IPS-18a (cell line): ENCODE data around the gene LCN9.
"Not testable (repeated sequence)": the region's sequence is repeated elsewhere in the genome, so short reads cannot be mapped to it uniquely, and the experiment has no call there.

ENCODE experiments used
- H3K27ac ChIP-seq: one replicate; pipeline ENCODE4 v1.5.1; 2013; ENCODE audit warnings: low read length
- H3K27me3 ChIP-seq: one replicate; pipeline ENCODE4 v1.6.1; 2013; ENCODE audit warnings: mild to moderate bottlenecking, low read length; ENCODE audit not compliant: control insufficient read depth, insufficient read depth
- H3K36me3 ChIP-seq: one replicate; pipeline ENCODE4 v1.6.1; 2013; ENCODE audit warnings: low read depth, low read length; ENCODE audit not compliant: control insufficient read depth
- H3K4me1 ChIP-seq: one replicate; pipeline ENCODE4 v1.6.1; 2013; ENCODE audit warnings: low read depth, low read length; ENCODE audit not compliant: control insufficient read depth
- H3K4me3 ChIP-seq: one replicate; pipeline ENCODE4 v1.5.1; 2013; ENCODE audit warnings: low read length
- H3K9ac ChIP-seq: one replicate; pipeline ENCODE4 v1.6.1; 2013; ENCODE audit warnings: mild to moderate bottlenecking, low read length, moderate library complexity
- H3K9me3 ChIP-seq: one replicate; pipeline ENCODE4 v1.6.1; 2013; ENCODE audit warnings: low read depth, low read length; ENCODE audit not compliant: control insufficient read depth

LCN9 gene

GRCh38 chr9:135620558-135620957 lies 42.6 kb upstream of the LCN9 start:
- H3K27ac ChIP-seq, result no peak overlapping the region
- H3K4me1 ChIP-seq, result no peaks in the 10 kb centered on the region
- no peaks in the 10 kb centered on the region for H3K9me3 ChIP-seq
- H3K9ac ChIP-seq, result no peak overlapping the region
- H3K4me3 ChIP-seq, result no peak overlapping the region
- H3K36me3 ChIP-seq, result no peaks in the 10 kb centered on the region
- H3K27me3 ChIP-seq, result no peaks in the 10 kb centered on the region

GRCh38 chr9:135622415-135623020 lies 40.6 kb upstream of the LCN9 start:
- Histone ChIP-seq H3K27me3 (no peaks in the 10 kb centered on the region), H3K27ac (no peak overlapping the region), H3K4me1 (no peaks in the 10 kb centered on the region), H3K36me3 (no peaks in the 10 kb centered on the region), H3K9ac (no peak overlapping the region), H3K4me3 (no peak overlapping the region), H3K9me3 (peaks cover 7% of the 10 kb centered on the region)

GRCh38 chr9:135624282-135624681 lies 38.8 kb upstream of the LCN9 start:
- no peaks in the 10 kb centered on the region for H3K4me1 ChIP-seq
- H3K9me3 ChIP-seq, result peaks cover 8% of the 10 kb centered on the region
- H3K9ac ChIP-seq, result no peak overlapping the region
- H3K27me3 ChIP-seq, result no peaks in the 10 kb centered on the region
- no peak overlapping the region for H3K4me3 ChIP-seq
- no peak overlapping the region for H3K27ac ChIP-seq
- no peaks in the 10 kb centered on the region for H3K36me3 ChIP-seq

- no peaks in the 10 kb centered on the region for H3K36me3 ChIP-seq
- no peak overlapping the region for H3K9ac ChIP-seq
- H3K4me1 ChIP-seq, result no peaks in the 10 kb centered on the region
- no peak overlapping the region for H3K4me3 ChIP-seq
- peaks cover 4% of the 10 kb centered on the region for H3K9me3 ChIP-seq
- no peak overlapping the region for H3K27ac ChIP-seq
- no peaks in the 10 kb centered on the region for H3K27me3 ChIP-seq
Observed at GRCh38 chr9:135632841-135633240, 30.3 kb upstream of the LCN9 start.

- not testable (repeated sequence) for H3K27ac ChIP-seq, H3K4me3 ChIP-seq, H3K4me1 ChIP-seq, H3K36me3 ChIP-seq, H3K27me3 ChIP-seq, H3K9me3 ChIP-seq, H3K9ac ChIP-seq
Observed at GRCh38 chr9:135636930-135637530, 26.1 kb upstream of the LCN9 start.

- no peaks in the 10 kb centered on the region for H3K36me3 ChIP-seq
- no peak within 1 kb of the TSS for H3K27ac ChIP-seq
- H3K4me1 ChIP-seq, result no peaks in the 10 kb centered on the region
- no peak within 1 kb of the TSS for H3K9ac ChIP-seq
- H3K27me3 ChIP-seq, result no peaks in the 10 kb centered on the region
- peaks cover 4% of the 10 kb centered on the region for H3K9me3 ChIP-seq
- no peak within 1 kb of the TSS for H3K4me3 ChIP-seq
Observed at GRCh38 chr9:135639196-135639595, 23.9 kb upstream of the LCN9 start, which contains the start of gene GLT6D1. TSS of gene GLT6D1 (minus strand) at chr9:135639540. CDS start at chr9:135639187, 353 bp downstream.

GRCh38 chr9:135641047-135641446 lies 22.1 kb upstream of the LCN9 start:
- H3K4me3 ChIP-seq, result no peak overlapping the region
- no peaks in the 10 kb centered on the region for H3K4me1 ChIP-seq
- peaks cover 16% of the 10 kb centered on the region for H3K9me3 ChIP-seq
- no peaks in the 10 kb centered on the region for H3K27me3 ChIP-seq
- H3K9ac ChIP-seq, result no peak overlapping the region
- no peaks in the 10 kb centered on the region for H3K36me3 ChIP-seq
- H3K27ac ChIP-seq, result no peak overlapping the region

GRCh38 chr9:135641745-135642144 lies 21.4 kb upstream of the LCN9 start:
- H3K4me3 ChIP-seq, result no peak overlapping the region
- H3K27ac ChIP-seq, result no peak overlapping the region
- no peak overlapping the region for H3K9ac ChIP-seq
- H3K9me3 ChIP-seq, result peaks cover 23% of the 10 kb centered on the region
- no peaks in the 10 kb centered on the region for H3K27me3 ChIP-seq
- no peaks in the 10 kb centered on the region for H3K36me3 ChIP-seq
- H3K4me1 ChIP-seq, result no peaks in the 10 kb centered on the region

- peaks cover 48% of the 10 kb centered on the region for H3K9me3 ChIP-seq
Observed at GRCh38 chr9:135644631-135645218, 18.4 kb upstream of the LCN9 start.

GRCh38 chr9:135647884-135648283 lies 15.2 kb upstream of the LCN9 start:
- Histone ChIP-seq H3K27me3 (no peaks in the 10 kb centered on the region), H3K9me3 (peaks cover 64% of the 10 kb centered on the region), H3K36me3 (no peaks in the 10 kb centered on the region), H3K27ac (no peak overlapping the region), H3K4me3 (no peak overlapping the region), H3K9ac (no peak overlapping the region), H3K4me1 (peaks cover 8% of the 10 kb centered on the region)

More at GRCh38 chr9:135644631-135645218, 18.4 kb upstream of the LCN9 start:
- Histone ChIP-seq H3K9ac (no peak overlapping the region), H3K27ac (no peak overlapping the region), H3K36me3 (no peaks in the 10 kb centered on the region), H3K4me3 (no peak overlapping the region), H3K4me1 (peaks cover under 1% of the 10 kb centered on the region), H3K27me3 (no peaks in the 10 kb centered on the region)

GRCh38 chr9:135648494-135649410 lies 14.4 kb upstream of the LCN9 start:
- Histone ChIP-seq H3K27ac (no peak overlapping the region), H3K36me3 (no peaks in the 10 kb centered on the region), H3K9ac (no peak overlapping the region), H3K9me3 (peaks cover 70% of the 10 kb centered on the region), H3K4me1 (peaks cover 8% of the 10 kb centered on the region), H3K27me3 (no peaks in the 10 kb centered on the region), H3K4me3 (no peak overlapping the region)
